ENCODE results near the gene DCC. TPM values are rescaled to one million over a fixed set of nuclear protein-coding genes. Genes with fewer than 3 reads are reported as not detected.
A peak's percentile ranks its signal among the peaks of the same experiment; 100 is the strongest.

Gene DCC
- total RNA-seq, 1 experiment from 2014 or later: 1.7 TPM

GRCh38 chr18:52723550-52723970 lies 383.6 kb downstream of the DCC start:
- Histone ChIP-seq H3K9me3 (replicated peaks) (no peaks in the 10 kb centered on the region), H3K4me3 (no peak overlapping the region), H3K27ac (no peak overlapping the region), H3K36me3 (no peaks in the 10 kb centered on the region), H3K27me3 (no peaks in the 10 kb centered on the region), H3K4me1 (no peaks in the 10 kb centered on the region)
- no peak for DNase-seq

- Histone ChIP-seq H3K4me1 (no peaks in the 10 kb centered on the region), H3K4me3 (no peak overlapping the region), H3K27me3 (no peaks in the 10 kb centered on the region; the same call in 1 of the 2 replicates), H3K36me3 (no peaks in the 10 kb centered on the region), H3K9me3 (replicated peaks) (no peaks in the 10 kb centered on the region), H3K27ac (no peak overlapping the region)
- no peak for DNase-seq
Measured at GRCh38 chr18:52730972-52731619, 391.1 kb downstream of the DCC start.

- DNase-seq: no peak
- Histone ChIP-seq H3K36me3 (no peaks in the 10 kb centered on the region), H3K27ac (no peak overlapping the region), H3K4me1 (no peaks in the 10 kb centered on the region), H3K27me3 (no peaks in the 10 kb centered on the region; the same call in 1 of the 2 replicates), H3K9me3 (replicated peaks) (no peaks in the 10 kb centered on the region), H3K4me3 (no peak overlapping the region)
Measured at GRCh38 chr18:52738946-52739345, 398.9 kb downstream of the DCC start.

- Histone ChIP-seq H3K4me3 (no peak overlapping the region), H3K9me3 (replicated peaks) (no peaks in the 10 kb centered on the region; the same call in 1 of the 2 replicates), H3K27me3 (no peaks in the 10 kb centered on the region), H3K27ac (no peak overlapping the region), H3K4me1 (no peaks in the 10 kb centered on the region), H3K36me3 (no peaks in the 10 kb centered on the region)
- no peak for DNase-seq
Measured at GRCh38 chr18:52746986-52747385, 407.0 kb downstream of the DCC start.

GRCh38 chr18:52747869-52748268 lies 407.9 kb downstream of the DCC start:
- Histone ChIP-seq H3K4me3 (no peak overlapping the region), H3K4me1 (no peaks in the 10 kb centered on the region), H3K27ac (no peak overlapping the region), H3K36me3 (no peaks in the 10 kb centered on the region), H3K9me3 (replicated peaks) (no peaks in the 10 kb centered on the region; the same call in 1 of the 2 replicates), H3K27me3 (no peaks in the 10 kb centered on the region)
- no peak for DNase-seq

- Histone ChIP-seq H3K4me3 (no peak overlapping the region), H3K4me1 (no peaks in the 10 kb centered on the region), H3K27me3 (no peaks in the 10 kb centered on the region), H3K9me3 (replicated peaks) (no peaks in the 10 kb centered on the region; the same call in 1 of the 2 replicates), H3K27ac (no peak overlapping the region), H3K36me3 (no peaks in the 10 kb centered on the region)
- DNase-seq: no peak
Measured at GRCh38 chr18:52748343-52748742, 408.3 kb downstream of the DCC start.

GRCh38 chr18:52749542-52749941 lies 409.5 kb downstream of the DCC start:
- no peaks in the 10 kb centered on the region; the same call in 1 of the 2 replicates for H3K9me3 ChIP-seq (replicated peaks)
- no peaks in the 10 kb centered on the region for H3K27me3 ChIP-seq
- no peaks in the 10 kb centered on the region for H3K4me1 ChIP-seq
- H3K36me3 ChIP-seq: no peaks in the 10 kb centered on the region
- no peak overlapping the region for H3K27ac ChIP-seq
- DNase-seq: no peak
- H3K4me3 ChIP-seq: no peak overlapping the region

- H3K9me3 ChIP-seq (replicated peaks): no peaks in the 10 kb centered on the region
- no peaks in the 10 kb centered on the region for H3K4me1 ChIP-seq
- no peaks in the 10 kb centered on the region for H3K27me3 ChIP-seq
- no peaks in the 10 kb centered on the region for H3K36me3 ChIP-seq
- no peak for DNase-seq
- H3K4me3 ChIP-seq: no peak overlapping the region
- no peak overlapping the region for H3K27ac ChIP-seq
Measured at GRCh38 chr18:52750995-52751394, 411.0 kb downstream of the DCC start.

GRCh38 chr18:52764316-52764715 lies 424.3 kb downstream of the DCC start:
- DNase-seq: peak in 1 of 2 experiments; percentile 5
- H3K9me3 ChIP-seq (replicated peaks): no peaks in the 10 kb centered on the region
- no peaks in the 10 kb centered on the region for H3K36me3 ChIP-seq
- H3K27ac ChIP-seq: no peak overlapping the region
- H3K4me1 ChIP-seq: no peaks in the 10 kb centered on the region
- no peaks in the 10 kb centered on the region for H3K27me3 ChIP-seq
- no peak overlapping the region for H3K4me3 ChIP-seq

GRCh38 chr18:52766002-52766545 lies 426.1 kb downstream of the DCC start:
- Histone ChIP-seq H3K4me3 (no peak overlapping the region), H3K27me3 (no peaks in the 10 kb centered on the region), H3K36me3 (no peaks in the 10 kb centered on the region), H3K27ac (no peak overlapping the region), H3K4me1 (no peaks in the 10 kb centered on the region), H3K9me3 (replicated peaks) (no peaks in the 10 kb centered on the region)
- no peak for DNase-seq

GRCh38 chr18:52781113-52781512 lies 441.1 kb downstream of the DCC start:
- H3K9me3 ChIP-seq (replicated peaks): no peaks in the 10 kb centered on the region
- no peaks in the 10 kb centered on the region for H3K4me1 ChIP-seq
- no peak overlapping the region for H3K4me3 ChIP-seq
- H3K27me3 ChIP-seq: no peaks in the 10 kb centered on the region
- no peak for DNase-seq
- no peak overlapping the region for H3K27ac ChIP-seq
- no peaks in the 10 kb centered on the region for H3K36me3 ChIP-seq

- no peak for DNase-seq
- Histone ChIP-seq H3K27ac (no peak overlapping the region), H3K36me3 (no peaks in the 10 kb centered on the region), H3K27me3 (no peaks in the 10 kb centered on the region), H3K9me3 (replicated peaks) (no peaks in the 10 kb centered on the region), H3K4me3 (no peak overlapping the region), H3K4me1 (no peaks in the 10 kb centered on the region)
Measured at GRCh38 chr18:52791321-52791720, 451.3 kb downstream of the DCC start.

GRCh38 chr18:52812834-52813233 lies 472.8 kb downstream of the DCC start:
- H3K27me3 ChIP-seq: no peaks in the 10 kb centered on the region
- no peaks in the 10 kb centered on the region for H3K4me1 ChIP-seq
- H3K27ac ChIP-seq: no peak overlapping the region
- no peaks in the 10 kb centered on the region for H3K36me3 ChIP-seq
- DNase-seq: no peak
- no peak overlapping the region for H3K4me3 ChIP-seq
- H3K9me3 ChIP-seq (replicated peaks): no peaks in the 10 kb centered on the region

- Histone ChIP-seq H3K27me3 (no peaks in the 10 kb centered on the region), H3K27ac (no peak overlapping the region), H3K9me3 (replicated peaks) (no peaks in the 10 kb centered on the region), H3K4me1 (no peaks in the 10 kb centered on the region), H3K36me3 (no peaks in the 10 kb centered on the region), H3K4me3 (no peak overlapping the region)
- no peak for DNase-seq
Measured at GRCh38 chr18:52813635-52814416, 473.8 kb downstream of the DCC start.

GRCh38 chr18:52815651-52816050 lies 475.7 kb downstream of the DCC start:
- no peaks in the 10 kb centered on the region for H3K4me1 ChIP-seq
- H3K36me3 ChIP-seq: no peaks in the 10 kb centered on the region
- no peak overlapping the region for H3K4me3 ChIP-seq
- no peaks in the 10 kb centered on the region for H3K9me3 ChIP-seq (replicated peaks)
- no peak overlapping the region for H3K27ac ChIP-seq
- no peak for DNase-seq
- no peaks in the 10 kb centered on the region for H3K27me3 ChIP-seq

Measured in SJCRH30 (cell line).